ENCODE data around the gene B3GALT6. TPM values are rescaled to one million over a fixed set of nuclear protein-coding genes. Genes with fewer than 3 reads are reported as not detected.
A peak's percentile ranks its signal among the peaks of the same experiment; 100 is the strongest.

Gene B3GALT6
- total and polyA plus RNA-seq, 8 donors, result 1.8 to 13.8 (median 7.5) TPM; not detected in 1

DNA sequence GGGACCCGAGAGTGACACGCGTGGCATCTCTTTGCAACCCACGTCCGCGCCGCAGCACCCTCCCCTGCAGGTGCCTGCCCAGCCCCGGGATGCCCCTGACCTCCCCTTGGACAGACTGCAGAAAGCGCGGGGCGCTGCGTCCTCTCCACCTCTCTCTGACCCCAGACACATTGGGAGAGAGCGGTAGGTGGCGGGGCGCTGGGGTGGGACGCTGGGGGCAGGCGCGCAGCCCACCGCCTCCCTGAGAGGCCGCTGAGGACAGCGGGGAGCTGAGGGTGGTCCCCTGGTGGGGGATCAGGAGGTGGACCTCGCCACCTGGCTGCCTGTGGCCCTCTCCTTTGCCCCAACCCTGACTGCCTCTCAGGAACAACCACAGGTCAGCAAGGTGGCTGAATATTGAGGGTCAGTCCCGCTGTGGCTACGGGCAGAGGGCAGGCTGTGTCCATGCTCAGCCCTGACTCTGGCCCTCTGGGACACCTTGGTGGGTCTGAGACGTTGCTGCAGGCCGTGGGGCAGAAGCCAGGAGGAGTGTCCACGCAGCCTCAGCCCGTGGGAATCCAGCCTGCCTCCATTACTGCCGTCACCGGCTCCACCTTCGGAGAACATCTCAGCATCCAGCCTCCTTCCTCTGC lies 42.4 kb downstream of the B3GALT6 start:
- TF ChIP-seq, protein P1, sequence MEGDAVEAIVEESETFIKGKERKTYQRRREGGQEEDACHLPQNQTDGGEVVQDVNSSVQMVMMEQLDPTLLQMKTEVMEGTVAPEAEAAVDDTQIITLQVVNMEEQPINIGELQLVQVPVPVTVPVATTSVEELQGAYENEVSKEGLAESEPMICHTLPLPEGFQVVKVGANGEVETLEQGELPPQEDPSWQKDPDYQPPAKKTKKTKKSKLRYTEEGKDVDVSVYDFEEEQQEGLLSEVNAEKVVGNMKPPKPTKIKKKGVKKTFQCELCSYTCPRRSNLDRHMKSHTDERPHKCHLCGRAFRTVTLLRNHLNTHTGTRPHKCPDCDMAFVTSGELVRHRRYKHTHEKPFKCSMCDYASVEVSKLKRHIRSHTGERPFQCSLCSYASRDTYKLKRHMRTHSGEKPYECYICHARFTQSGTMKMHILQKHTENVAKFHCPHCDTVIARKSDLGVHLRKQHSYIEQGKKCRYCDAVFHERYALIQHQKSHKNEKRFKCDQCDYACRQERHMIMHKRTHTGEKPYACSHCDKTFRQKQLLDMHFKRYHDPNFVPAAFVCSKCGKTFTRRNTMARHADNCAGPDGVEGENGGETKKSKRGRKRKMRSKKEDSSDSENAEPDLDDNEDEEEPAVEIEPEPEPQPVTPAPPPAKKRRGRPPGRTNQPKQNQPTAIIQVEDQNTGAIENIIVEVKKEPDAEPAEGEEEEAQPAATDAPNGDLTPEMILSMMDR (IDR thresholded peaks at IDR 0.05), result no peak
- TF ChIP-seq EP300 (IDR thresholded peaks at IDR 0.05) (no peak), POLR2AphosphoS5 (IDR thresholded peaks at IDR 0.05) (no peak), POLR2A (IDR thresholded peaks at IDR 0.05) (no peak)
- H3K4me1 ChIP-seq, result peaks cover 33 to 54% (median 44%) of the 10 kb centered on the region in 4 donors
- H3K36me3 ChIP-seq, result peaks cover 0 to 10% (median 9%) of the 10 kb centered on the region in 4 donors
- no peaks in the 10 kb centered on the region for H3K9me3 ChIP-seq
- H3K27ac ChIP-seq, result peak overlapping the region; percentile 83 to 97 (median 88)
- 17 to 25% (median 24%) methylated on average over 21 to 31 of the region's 31 CpGs for WGBS, 5 donors
- peak overlapping the region; percentile 95 to 98 (median 96) for H3K4me3 ChIP-seq
- no peaks in the 10 kb centered on the region for H3K27me3 ChIP-seq
- intact Hi-C loops (cut with DNase I; ENCODE audit: low total_unique reads), result no loop called here
- DNase-seq, result no peak

- WGBS, 5 donors, result 88 to 95% (median 89%) methylated on average over 11 to 15 of the region's 15 CpGs
- Histone ChIP-seq H3K27ac (peak overlapping the region in 1 of 5 donors; percentile 92), H3K4me1 (peaks cover 30 to 48% (median 41%) of the 10 kb centered on the region in 4 donors), H3K27me3 (no peaks in the 10 kb centered on the region), H3K4me3 (peak overlapping the region in 2 of 4 donors; percentile 95 to 98), H3K9me3 (no peaks in the 10 kb centered on the region), H3K36me3 (peaks cover 0 to 9% (median 7%) of the 10 kb centered on the region in 4 donors)
- DNase-seq, result no peak
- intact Hi-C loops (cut with DNase I; ENCODE audit: low total_unique reads), result no loop called here
- no peak for TF ChIP-seq POLR2A (IDR thresholded peaks at IDR 0.05)
- TF ChIP-seq, protein P1 (IDR thresholded peaks at IDR 0.05), result no peak
- TF ChIP-seq EP300 (IDR thresholded peaks at IDR 0.05), result no peak
Measured at GRCh38 chr1:1274931-1275431, 42.9 kb downstream of the B3GALT6 start.

- H3K9me3 ChIP-seq, result no peaks in the 10 kb centered on the region
- peaks cover 22 to 40% (median 34%) of the 10 kb centered on the region in 4 donors for H3K4me1 ChIP-seq
- H3K27ac ChIP-seq, result no peak overlapping the region
- TF ChIP-seq EP300 (IDR thresholded peaks at IDR 0.05) (no peak), POLR2AphosphoS5 (IDR thresholded peaks at IDR 0.05) (no peak)
- H3K4me3 ChIP-seq, result no peak overlapping the region
- no peaks in the 10 kb centered on the region for H3K27me3 ChIP-seq
- peaks cover 0 to 7% (median 6%) of the 10 kb centered on the region in 4 donors for H3K36me3 ChIP-seq
- no peak for DNase-seq
- intact Hi-C loops (cut with DNase I; ENCODE audit: low total_unique reads), result no loop called here
- WGBS, 5 donors, result 70 to 76% (median 76%) methylated on average over 9 of the region's 9 CpGs
Measured at GRCh38 chr1:1275836-1276235, 43.8 kb downstream of the B3GALT6 start.

GRCh38 chr1:1278620-1279019 lies 46.6 kb downstream of the B3GALT6 start:
- peaks cover 12 to 35% (median 28%) of the 10 kb centered on the region in 4 donors for H3K4me1 ChIP-seq
- intact Hi-C loops (cut with DNase I; ENCODE audit: low total_unique reads), result no loop called here
- H3K4me3 ChIP-seq, result no peak overlapping the region
- WGBS, 5 donors, result 80 to 96% (median 94%) methylated on average over 13 of the region's 13 CpGs
- no peak for DNase-seq
- TF ChIP-seq POLR2A (IDR thresholded peaks at IDR 0.05) (no peak), EP300 (IDR thresholded peaks at IDR 0.05) (no peak), POLR2AphosphoS5 (IDR thresholded peaks at IDR 0.05) (no peak)
- TF ChIP-seq, protein P1 (IDR thresholded peaks at IDR 0.05), result no peak
- no peaks in the 10 kb centered on the region for H3K36me3 ChIP-seq
- no peaks in the 10 kb centered on the region for H3K27me3 ChIP-seq
- no peaks in the 10 kb centered on the region for H3K9me3 ChIP-seq
- no peak overlapping the region for H3K27ac ChIP-seq

- Histone ChIP-seq H3K36me3 (no peaks in the 10 kb centered on the region), H3K27ac (no peak overlapping the region), H3K4me1 (peaks cover 12 to 35% (median 28%) of the 10 kb centered on the region in 4 donors), H3K4me3 (no peak overlapping the region), H3K9me3 (no peaks in the 10 kb centered on the region), H3K27me3 (no peaks in the 10 kb centered on the region)
- intact Hi-C loops (cut with DNase I; ENCODE audit: low total_unique reads), result no loop called here
- WGBS, 5 donors, result 90 to 93% (median 92%) methylated on average over 16 to 17 of the region's 17 CpGs
- TF ChIP-seq EP300 (IDR thresholded peaks at IDR 0.05) (no peak), POLR2AphosphoS5 (IDR thresholded peaks at IDR 0.05) (no peak), POLR2A (IDR thresholded peaks at IDR 0.05) (no peak)
- TF ChIP-seq, protein P1 (IDR thresholded peaks at IDR 0.05), result no peak
- no peak for DNase-seq
Measured at GRCh38 chr1:1279028-1279427, 47.0 kb downstream of the B3GALT6 start.

All from stomach (tissue), 9 donors.